ENCODE data around the gene DVL1.

Gene DVL1

DNA sequence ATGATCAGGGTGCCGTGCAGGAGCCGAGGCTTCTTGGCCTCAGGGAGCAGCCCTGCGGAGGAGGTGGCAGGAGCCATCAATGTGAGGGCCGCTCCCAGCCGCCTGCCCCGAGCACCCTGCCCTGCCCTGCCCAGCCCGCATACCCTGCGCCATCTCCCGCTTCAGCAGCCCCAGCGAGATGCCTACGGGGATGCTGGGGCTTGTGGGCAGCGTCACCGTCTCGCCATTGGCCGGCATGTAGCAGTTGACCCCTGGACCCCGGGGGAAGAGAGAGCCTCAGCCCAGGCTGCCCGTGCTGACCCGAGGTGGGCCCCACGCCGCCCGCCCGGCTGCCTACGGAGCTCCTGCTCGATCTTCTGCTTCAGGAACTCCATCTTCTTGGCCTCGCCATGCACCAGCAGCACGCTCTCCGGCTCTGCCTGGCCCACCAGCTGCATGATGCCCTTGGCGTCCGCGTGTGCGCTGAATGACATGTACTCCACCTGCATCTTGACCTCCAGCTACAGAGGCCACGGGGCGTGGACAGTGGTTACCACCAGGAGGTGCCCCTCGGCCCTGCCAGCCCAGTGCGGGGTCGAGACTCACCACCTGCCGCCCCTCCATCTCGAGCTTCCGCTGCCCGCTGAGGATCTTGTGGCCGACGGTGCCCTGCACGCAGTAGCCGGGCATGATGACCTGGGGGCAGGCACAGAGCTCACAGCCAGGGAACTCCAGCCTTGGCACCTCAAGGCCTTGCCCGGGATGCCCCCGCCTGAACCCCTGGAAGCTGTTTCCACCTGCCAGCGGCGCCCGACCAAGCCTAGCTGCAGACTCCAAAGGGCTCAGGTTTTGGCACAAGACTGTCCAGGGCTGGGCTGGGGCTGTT lies 36.5 kb downstream of the DVL1 start:
- no peak for DNase-seq (ENCODE audit: low read depth, low spot score)

DNA sequence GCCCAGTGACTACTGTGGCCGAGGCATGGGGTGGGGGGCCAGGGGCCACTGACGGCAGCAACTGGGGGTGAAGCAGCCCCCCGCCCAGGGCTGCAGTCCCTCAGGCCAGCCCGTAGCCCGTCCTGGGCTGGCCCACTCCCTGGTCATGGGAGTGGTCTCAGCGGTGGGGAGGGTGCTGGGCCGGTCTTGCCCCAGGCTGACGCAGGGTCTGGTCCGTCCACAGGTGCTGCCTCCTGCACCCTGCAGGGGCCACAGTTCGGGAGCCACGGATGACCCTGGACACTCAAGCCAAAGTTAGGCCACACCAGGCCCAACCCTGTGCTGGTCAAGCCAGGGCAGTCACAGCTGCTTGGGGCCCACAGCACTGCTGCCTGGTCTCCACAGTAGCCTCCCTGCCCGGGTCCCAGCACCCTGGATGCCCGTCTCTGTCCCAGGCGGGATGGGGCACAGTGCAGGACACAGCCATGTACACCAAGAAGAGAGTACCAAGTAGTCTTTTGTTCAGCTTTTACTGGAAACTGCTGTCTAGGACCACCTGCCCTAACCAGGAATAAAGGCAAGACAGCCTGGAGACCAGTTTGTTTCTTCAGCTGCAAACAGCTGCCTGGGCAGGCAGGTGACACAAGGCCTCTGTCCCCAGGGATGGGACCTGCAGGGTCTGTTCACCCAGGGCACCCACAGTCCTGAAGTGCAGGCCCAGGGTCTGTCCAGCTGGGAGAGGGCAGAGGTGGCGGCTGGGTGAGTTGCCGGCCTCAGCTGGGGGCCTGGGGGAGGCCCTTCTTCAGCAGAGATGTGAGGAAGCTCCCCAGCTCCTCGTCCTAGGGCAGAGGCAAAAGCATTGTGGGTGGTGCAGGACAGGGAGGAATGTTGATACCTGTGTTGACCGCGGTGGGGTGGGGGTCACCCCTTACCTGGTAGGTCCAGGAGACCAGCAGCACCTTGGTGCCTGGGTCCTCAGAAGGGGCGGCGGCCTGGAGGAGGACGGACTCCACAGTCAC lies 37.8 kb downstream of the DVL1 start:
- no peak for DNase-seq (ENCODE audit: low read depth, low spot score)

DNA sequence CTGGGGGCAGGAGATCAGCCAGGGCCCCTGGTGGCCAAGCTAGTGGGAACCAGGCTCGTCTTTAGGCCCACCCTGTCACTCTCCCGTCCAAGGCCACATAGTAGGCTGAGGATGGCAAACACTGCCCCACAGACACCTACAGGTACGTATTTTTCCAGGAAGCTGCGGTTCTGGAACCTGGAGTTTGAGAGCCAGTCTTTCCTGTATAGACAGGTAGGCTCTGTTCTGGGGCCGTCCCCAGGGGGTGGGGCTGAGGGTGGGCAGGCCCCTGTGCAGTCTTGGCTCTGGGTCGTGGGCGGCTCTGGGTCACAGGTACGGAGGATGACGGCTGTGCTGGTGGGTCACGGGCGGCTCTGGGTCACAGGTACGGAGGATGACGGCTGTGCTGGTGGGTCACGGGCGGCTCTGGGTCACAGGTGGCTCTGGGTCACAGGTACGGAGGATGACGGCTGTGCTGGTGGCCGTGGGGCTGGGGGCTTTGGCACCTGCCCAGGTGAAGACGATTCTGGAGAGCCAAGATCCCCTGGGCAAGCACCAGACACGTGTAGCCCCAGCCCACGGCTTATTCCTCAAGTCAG lies 38.7 kb downstream of the DVL1 start:
- DNase-seq (ENCODE audit: low read depth, low spot score) = no peak

DNA sequence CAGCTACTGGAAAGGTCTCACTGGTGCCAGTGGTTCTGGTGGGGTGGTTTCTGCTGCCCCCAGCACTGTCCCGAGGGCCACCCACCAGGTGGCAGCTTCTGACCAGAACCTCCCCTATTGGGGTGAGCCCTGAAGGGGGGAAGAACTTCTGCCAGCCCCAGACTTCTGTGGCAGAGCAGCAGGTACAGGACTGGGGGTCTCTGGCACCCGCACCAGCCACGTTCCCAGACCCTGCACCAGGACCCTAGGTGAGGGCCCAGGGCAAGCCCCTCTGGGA lies 39.2 kb downstream of the DVL1 start:
- DNase-seq (ENCODE audit: low read depth, low spot score) = no peak

DNA sequence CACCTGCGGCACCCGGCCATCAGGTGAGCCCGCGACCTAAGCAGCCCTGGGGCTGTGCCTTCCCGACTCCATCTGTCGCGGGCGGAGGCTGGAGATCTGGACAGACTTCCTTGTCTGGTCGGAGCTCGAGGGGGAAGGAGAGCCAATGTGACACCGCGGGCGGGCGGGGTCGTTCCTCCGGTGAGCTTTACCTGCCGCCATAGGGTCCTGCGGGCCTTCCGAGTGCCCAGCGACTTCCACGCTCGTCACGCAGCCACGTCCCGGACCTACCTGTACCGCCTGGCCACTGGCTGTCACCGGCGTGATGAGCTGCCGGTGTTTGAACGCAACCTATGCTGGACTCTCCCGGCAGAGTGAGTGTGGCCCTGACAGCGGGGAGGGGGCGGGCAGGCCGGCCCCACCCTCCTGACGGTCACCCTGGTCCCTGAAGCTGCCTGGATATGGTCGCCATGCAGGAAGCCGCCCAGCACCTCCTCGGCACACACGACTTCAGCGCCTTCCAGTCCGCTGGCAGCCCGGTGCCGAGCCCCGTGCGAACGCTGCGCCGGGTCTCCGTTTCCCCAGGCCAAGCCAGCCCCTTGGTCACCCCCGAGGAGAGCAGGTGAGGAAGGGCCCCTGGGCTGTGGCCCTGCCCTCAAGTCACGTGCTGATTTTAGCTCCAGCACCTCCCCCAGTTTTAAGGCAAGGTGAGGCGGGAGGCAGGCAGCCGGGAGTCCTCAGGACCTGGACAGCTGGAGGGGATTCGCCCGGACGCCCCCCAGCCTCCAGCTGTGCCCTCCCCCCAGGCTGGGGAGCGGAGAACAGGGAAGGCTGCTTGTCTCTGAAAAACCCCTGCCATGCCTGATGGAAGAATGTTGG lies 39.7 kb downstream of the DVL1 start:
- DNase-seq (ENCODE audit: low read depth, low spot score) = no peak

DNA sequence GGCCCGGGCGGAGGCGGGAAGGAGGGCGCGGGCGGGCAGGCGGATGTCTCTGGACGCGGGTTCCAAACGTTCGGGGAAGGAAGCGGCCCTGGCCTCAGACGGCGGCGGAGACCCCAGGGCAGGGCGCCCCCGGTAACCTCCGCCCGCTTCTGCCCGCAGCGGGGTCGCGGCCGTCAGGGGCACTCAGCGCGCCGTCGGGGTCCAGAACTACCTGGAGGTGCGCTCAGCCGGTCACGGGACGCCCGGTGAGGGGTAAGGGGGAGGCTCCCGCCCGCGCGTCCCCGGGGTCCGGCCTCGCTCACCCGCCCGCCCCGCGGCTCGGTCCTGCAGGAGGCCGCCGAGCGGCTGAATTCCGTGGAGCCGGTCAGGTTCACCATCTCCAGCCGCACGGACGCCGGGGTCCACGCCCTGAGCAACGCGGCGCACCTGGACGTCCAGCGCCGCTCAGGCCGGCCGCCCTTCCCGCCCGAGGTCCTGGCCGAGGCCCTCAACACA lies 40.4 kb downstream of the DVL1 start:
- DNase-seq (ENCODE audit: low read depth, low spot score) = no peak

DNA sequence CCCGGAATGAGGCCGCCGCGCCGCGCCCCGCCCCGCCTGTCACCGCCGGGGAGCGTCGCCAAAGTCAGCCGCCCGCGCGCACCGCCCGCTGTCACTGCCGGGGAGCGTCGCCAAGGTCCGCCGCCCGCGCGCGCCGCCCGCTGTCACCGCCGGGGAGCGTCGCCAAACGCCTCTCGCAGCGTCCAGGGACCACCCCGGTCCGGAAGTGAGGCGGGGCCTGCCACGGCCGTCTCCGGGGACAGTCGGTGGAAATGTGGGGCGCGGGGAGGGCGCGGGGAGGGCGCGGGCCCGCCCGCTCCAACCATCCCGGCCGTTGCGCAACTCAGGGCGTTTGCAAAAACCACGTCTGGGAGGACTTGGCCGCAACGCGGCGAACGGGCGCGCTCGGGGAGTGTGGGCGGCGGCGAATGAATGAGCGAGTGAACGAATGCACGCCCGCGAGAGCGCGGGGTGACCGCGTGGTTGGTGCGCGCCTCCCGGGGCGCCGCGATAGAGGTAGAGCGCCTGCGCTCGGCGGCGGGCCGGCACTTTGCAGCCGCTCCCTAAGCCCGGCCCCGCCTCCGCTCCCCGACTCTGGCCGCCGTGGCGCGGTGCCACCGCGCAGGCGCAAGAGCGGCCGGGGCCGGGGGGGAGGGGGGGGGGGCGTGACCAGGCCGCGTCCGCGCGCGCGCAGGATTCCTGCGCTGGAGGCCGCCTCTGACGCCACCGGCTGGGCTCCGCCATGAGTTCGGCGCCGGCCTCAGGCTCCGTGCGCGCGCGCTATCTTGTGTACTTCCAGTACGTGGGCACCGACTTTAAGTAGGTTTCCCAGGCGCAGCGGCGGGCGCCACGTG lies 41.1 kb downstream of the DVL1 start, which contains the start of the genes ACAP3 and PUSL1:
Gene ACAP3, minus strand, starts transcription at position 8 of the 833 bp plus-strand sequence. CDS start 115 bp downstream, outside the sequence.
Gene PUSL1, plus strand, starts transcription at position 675 of the 833 bp plus-strand sequence. Its CDS starts 47 bp downstream, at position 722.
- peak; percentile 70 for DNase-seq (ENCODE audit: low read depth, low spot score)

DNA sequence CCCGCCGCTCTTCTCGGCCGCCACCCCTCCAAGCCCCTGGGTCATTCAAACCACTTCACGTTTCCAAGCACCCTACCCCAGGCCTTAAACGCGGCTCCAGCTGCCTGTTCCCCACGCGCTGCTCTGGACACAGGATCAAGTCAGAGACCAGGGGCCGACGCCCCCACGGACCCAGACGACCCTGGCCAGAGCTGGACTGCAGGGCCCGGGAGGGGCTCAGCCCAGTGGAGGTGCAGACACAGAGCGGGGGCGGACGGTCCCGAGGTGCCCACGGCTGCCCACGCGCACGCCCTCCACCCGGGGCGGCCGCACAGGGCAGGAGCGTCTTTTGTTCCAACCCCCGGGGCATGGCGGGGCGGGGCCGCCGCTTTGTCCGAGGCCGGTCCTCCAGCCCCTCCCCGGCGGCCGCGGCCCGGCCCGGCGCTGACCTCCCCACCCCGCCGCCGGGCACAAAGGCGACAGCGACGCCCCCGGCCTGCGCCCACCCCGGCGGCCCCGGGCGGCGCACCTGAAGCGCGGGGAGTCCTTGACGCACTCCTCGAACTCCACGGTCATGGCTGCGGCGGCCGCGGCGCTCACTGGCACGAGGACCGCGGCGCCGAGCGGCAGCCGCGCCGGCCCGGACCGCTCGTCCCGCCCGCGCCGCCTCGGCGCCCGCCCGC lies 41.8 kb downstream of the DVL1 start:
- no peak for DNase-seq (ENCODE audit: low read depth, low spot score)

DNA sequence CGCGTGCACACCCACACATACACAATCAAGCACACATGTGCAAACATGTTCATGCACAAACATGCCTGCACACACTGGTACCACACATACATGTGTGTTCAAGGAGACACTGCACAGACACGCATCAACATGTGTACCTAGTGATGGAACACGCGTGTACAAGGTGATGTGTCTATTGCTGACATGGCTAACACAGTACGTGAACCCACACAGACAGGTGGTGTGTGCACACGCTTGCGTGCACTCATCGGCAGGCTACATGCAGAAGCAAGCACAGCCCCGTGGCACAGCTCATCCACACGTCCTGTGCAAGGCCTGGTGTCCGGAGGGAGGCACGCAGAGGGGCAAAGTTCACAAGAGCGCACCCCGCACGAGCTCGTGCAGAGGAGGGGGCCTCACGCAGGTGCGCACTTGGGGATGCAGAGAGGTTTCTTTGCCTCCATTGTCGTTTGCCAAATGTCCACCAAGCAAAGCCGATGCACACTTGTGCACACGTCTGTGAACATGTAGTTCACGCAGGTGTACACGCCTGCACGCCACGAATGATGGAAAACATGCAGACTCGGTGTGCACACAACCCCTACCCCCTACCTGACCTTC lies 42.5 kb downstream of the DVL1 start:
- no peak for DNase-seq (ENCODE audit: low read depth, low spot score)

DNA sequence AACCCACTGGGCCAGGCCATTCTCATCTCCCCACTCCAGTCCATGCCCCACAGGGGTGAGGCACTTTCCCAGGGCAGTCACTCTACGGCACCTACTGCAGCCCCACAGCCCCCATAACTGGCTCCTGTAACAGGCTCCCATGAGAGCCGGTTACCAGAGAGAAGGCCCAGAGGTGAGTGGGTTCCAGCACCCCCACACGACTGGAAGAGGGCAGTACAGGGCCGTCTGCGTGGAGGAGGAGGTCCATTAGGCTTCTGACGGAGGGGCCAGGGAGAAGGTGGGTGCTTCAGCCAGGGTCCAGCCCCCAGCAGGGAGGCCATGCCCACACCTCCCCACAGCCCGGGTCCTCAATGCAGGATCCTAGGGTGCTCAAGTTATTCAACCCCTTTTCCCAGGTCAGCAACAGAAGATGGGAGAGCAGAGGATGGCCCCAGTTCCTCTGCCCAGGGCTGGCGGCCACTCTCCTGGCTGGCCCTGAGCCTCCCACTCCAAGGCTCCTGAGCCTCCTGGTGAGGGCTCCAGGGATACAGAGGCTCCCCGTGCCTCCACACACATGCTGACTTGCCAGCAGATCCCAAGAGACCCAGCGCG lies 43.1 kb downstream of the DVL1 start:
- DNase-seq (ENCODE audit: low read depth, low spot score) = no peak

DNA sequence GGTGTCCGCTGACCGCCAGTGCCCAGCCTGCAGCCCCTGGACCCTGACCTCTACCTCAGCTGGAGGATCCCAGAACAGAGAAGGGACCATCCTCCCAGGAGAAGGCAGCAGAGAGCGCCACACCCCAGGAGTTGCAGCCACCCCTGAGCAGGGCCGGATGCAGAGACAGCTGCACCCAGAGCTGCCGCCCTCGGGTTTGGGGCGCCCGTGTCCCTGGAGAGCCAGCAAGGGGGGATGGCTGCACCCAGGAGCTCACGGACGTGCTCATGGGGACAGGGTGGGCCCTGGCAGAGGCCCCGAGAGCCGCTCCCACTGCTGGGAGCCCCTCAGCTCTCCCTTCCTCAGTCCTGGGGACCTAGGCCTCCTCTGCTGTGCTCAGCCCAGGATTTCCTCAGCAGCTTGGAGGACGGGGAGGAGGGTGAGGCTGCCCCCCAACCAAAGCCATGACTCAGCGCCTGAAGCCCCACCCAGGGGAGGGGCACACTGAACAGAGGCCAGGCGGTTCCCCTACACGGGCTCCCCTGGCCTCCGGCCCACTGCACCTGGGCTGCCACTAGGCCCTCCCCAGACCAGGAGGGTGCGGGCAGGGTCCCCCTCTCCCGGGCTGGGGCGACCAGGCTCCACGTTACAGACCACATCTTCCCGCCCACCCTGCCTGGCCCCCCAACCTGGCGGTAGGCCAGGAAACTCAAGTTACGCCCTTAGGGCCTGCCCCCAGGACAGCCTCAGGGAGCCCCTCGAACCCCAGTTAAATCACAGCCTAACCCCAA lies 43.7 kb downstream of the DVL1 start:
- DNase-seq (ENCODE audit: low read depth, low spot score) = peak; percentile 59

DNA sequence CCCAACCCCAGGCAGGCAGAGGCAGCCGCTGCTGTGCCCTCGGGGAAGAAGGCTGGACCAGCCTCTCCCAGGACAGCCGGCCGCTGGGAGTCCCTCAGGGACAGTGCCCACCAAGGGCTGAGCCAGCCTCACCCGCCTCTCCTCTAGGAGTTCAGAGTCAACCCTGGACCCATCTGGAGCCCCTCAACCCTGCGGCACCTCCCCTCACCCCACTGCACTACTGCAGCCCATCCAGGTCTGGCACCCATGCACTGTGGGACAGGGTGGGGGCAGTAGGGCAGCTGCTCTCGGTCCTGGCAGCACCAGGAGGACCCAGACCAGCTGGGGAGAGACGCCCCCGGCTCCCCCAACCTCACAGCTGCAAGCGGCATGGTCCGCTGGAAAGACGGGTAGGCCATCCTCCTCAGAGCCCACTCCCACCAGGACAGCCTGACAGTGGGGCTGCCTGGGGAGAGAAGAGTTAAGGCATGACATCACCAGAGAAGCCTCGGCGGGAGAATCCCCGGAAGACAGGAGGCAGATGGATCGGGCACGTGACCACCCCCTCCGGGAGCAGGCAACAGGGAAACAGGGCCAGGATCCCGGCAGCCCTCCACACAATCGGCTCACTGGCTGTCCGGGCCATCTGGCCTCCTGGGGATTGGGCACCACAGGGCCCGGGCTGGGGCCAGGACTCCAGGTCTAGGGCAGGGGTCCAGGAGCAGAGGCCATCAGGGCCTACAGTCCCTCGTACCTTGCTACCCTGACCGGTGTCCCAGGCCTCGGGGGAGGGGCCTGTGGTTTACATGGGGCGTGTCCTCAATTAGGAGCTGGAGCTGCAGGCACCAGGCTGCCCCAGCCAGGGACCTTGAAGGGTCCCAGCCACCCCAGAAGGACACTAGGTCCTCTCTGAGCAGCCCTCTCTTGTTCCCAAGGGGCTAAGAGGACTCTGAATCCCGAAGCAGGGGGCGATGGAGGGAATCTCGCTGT lies 44.6 kb downstream of the DVL1 start:
- no peak for DNase-seq (ENCODE audit: low read depth, low spot score)

DNA sequence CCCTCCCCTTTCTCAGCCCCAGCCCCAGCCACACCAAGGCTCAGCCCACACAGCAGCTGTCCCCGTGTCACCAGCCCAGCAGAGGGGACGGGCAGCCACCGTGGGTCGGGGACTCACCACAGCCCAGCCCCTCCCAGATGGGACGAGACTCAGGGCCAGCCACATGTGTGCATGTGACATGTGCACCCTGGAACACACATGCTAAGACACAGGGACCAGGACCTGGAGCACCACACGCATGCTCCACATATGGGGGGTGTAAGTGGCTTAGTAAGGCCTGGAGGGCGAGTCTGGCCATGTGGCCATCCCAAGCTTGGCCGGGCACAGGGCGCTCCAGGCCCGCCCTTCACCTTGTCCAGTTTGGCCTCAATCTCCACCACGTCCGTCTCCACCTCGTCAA lies 45.5 kb downstream of the DVL1 start:
- DNase-seq (ENCODE audit: low read depth, low spot score) = no peak

DNA sequence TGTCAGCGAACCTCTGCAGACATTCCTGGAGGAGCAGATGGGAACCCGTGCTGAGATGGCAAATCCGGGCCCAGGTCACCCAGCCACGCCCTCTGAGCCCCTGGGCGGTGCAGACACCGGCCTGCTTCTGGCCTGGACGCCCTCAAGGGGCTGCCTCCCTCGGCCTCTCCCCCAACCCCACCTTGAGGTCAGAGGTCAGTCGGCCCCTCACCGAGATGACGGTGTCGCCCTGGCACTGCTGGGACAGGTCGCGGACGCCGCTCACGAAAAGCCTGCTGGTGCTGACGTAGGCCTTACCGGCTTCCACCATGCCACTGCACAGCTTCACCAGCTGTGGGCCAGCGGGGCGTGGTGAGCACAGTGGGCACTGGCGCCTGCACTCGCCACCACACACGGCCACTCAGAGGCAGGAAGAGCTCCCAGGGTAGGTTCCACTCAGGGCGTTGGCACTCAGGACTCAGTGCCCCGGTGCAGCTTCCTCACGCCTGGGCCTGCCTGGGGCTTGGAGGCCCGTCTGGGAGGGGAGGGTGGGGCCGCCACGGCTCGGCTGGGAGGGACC lies 46.2 kb downstream of the DVL1 start:
- DNase-seq (ENCODE audit: low read depth, low spot score) = no peak

DNA sequence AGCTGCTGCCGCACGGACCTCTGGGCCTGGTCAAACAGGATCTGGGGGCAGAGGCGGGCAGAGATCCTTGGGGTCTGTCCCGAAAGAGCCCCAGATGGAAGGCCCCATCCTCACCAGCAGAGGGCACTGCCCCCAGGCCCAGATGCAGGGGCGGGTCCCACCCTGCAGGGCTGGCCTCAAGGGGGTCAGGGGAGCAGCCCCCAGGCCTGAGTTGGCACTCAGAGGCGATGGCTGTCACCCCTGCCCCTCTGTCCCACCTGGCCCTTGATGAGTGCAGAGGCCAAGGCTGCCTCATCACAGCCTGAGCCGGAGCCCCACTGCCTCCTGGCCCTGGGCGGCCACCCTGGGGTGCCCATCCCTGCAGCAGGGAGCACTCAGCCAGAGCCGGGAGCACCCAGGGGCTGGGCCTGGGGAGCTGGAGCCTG lies 47.2 kb downstream of the DVL1 start:
- no peak for DNase-seq (ENCODE audit: low read depth, low spot score)

DNA sequence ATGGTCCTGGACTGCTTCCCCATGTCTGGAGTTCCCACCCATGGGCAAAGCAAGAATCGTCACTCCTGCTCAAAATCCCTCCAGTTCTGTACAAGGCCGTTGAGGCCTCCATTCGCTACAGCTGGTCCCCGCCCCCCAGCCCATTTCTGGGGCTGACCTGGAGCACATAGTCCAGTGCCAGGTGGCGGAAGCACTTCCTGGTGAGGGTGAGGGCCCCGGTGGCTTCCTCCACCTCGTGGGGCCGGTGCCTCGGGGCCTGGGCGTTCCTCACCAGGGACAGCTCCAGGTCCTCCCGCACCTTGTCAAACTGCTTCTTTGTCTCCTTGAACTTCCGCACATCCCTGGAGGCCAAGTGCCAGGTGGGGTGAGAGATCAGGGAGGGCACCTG lies 48.9 kb downstream of the DVL1 start:
- DNase-seq (ENCODE audit: low read depth, low spot score) = no peak
